B cell (primary cell): ENCODE data around the gene GALNT6. TPM values are rescaled to one million over a fixed set of nuclear protein-coding genes. Genes with fewer than 3 reads are reported as not detected.
A peak's percentile ranks its signal among the peaks of the same experiment; 100 is the strongest.

Source experiments
- ATAC-seq: fragments of 200-7000 bp; cut with Tn5 transposase; one replicate; pipeline ENCODE4 v1.10.0; 2021; ENCODE audit warnings: low read depth, mild to moderate bottlenecking, moderate number of reproducible peaks, moderate library complexity
- CTCF ChIA-PET: fragments of 350-600 bp; sonication (Branson Sonifier 250); formaldehyde crosslinking; loops from one replicate; lab custom pipeline; 2021; ENCODE audit warnings: antibody characterized with exemption, inconsistent platforms; lab: Charles Lee
- POLR2A ChIA-PET: fragments of 350-600 bp; sonication (Branson Sonifier 250); formaldehyde crosslinking; loops from one replicate; lab custom pipeline; 2021; ENCODE audit warnings: antibody characterized with exemption; lab: Charles Lee
- DNase-seq: peaks from one replicate; pipeline ENCODE4 v3.0.0; 2013
- H2AFZ ChIP-seq: 2 replicates; pipeline ENCODE4 v1.6.1; 2012; ENCODE audit warnings: mild to moderate bottlenecking, low read depth, low read length; ENCODE audit not compliant: insufficient read depth, poor library complexity, severe bottlenecking
- H3K27ac ChIP-seq, 2 donors: 1 replicate in 1 of 2; 2 replicates in 1 of 2; pipeline ENCODE4 v1.5.1; 2012 to 2013; ENCODE audit warnings: low read length in 2 of 2, mild to moderate bottlenecking in 2 of 2, moderate library complexity in 1 of 2
- H3K27me3 ChIP-seq, 4 experiments: fragments of 200-600 bp in 1 of 4; sonication (generic) in 1 of 4; replicated peaks in 1 of 4; 1 replicate in 2 of 4; 2 replicates in 2 of 4; pipeline versions ENCODE4 v1.6.1 to v1.7.0; 2013 to 2016; ENCODE audit warnings: low read length in 3 of 4, mild to moderate bottlenecking in 2 of 4, mixed read lengths in 1 of 4, moderate library complexity in 1 of 4; ENCODE audit not compliant: insufficient read depth in 4 of 4, control insufficient read depth in 3 of 4; ENCODE audit errors: control extremely low read depth in 1 of 4
- H3K36me3 ChIP-seq, 2 experiments: replicated peaks in 1 of 2; 1 replicate in 1 of 2; 2 replicates in 1 of 2; pipeline versions ENCODE4 v1.6.1 to v1.7.1; 2013; ENCODE audit warnings: low read length in 1 of 2; ENCODE audit not compliant: insufficient read depth in 2 of 2, control insufficient read depth in 1 of 2; ENCODE audit errors: control extremely low read depth in 1 of 2, extremely low read depth in 1 of 2
- H3K4me1 ChIP-seq, 2 donors: fragments of 200-600 bp in 1 of 2; sonication (generic) in 1 of 2; 1 replicate in 1 of 2; 2 replicates in 1 of 2; pipeline versions ENCODE4 v1.5.1 to v1.6.1; 2013 to 2017; ENCODE audit warnings: low read length in 2 of 2; ENCODE audit not compliant: control insufficient read depth in 2 of 2, insufficient read depth in 2 of 2
- H3K4me2 ChIP-seq: replicated peaks from 2 replicates; pipeline ENCODE3; 2012; ENCODE audit warnings: mild to moderate bottlenecking, low read depth, low read length; ENCODE audit not compliant: poor library complexity, severe bottlenecking
- H3K4me3 ChIP-seq, 5 experiments: fragments of 200-600 bp in 1 of 5; sonication (generic) in 1 of 5; 1 replicate in 3 of 5; 2 replicates in 2 of 5; pipeline versions ENCODE4 v1.5.1 to v1.7.0; 2011 to 2016; ENCODE audit warnings: low read length in 4 of 5, mild to moderate bottlenecking in 4 of 5, low read depth in 2 of 5, control low read depth in 1 of 5, moderate library complexity in 1 of 5; ENCODE audit not compliant: insufficient read depth in 1 of 5; ENCODE audit errors: control extremely low read depth in 1 of 5, extremely low read depth in 1 of 5
- H3K79me2 ChIP-seq: fragments of 200-600 bp; sonication (generic); one replicate; pipeline ENCODE4 v1.6.0; 2016; ENCODE audit warnings: low read length; ENCODE audit not compliant: control insufficient read depth, insufficient read depth
- H3K9ac ChIP-seq: fragments of 200-600 bp; sonication (generic); 2 replicates; pipeline ENCODE4 v1.6.1; 2017; ENCODE audit warnings: mild to moderate bottlenecking, low read length, moderate library complexity
- H3K9me3 ChIP-seq, 3 donors: one replicate each; pipeline versions ENCODE4 v1.6.1 to v1.7.1; 2013; ENCODE audit warnings: low read length in 2 of 3; ENCODE audit not compliant: control insufficient read depth in 2 of 3, insufficient read depth in 1 of 3; ENCODE audit errors: control extremely low read depth in 1 of 3
- H4K20me1 ChIP-seq: 2 replicates; pipeline ENCODE4 v1.6.0; 2012; ENCODE audit warnings: mild to moderate bottlenecking, low read length; ENCODE audit not compliant: insufficient read depth, control insufficient read depth, poor library complexity, severe bottlenecking
- H3K27ac Mint-ChIP-seq: one replicate; pipeline ENCODE4 v1.8.0; 2021; ENCODE audit warnings: mixed read lengths
- H3K27me3 Mint-ChIP-seq: one replicate; pipeline ENCODE4 v1.8.0; 2021; ENCODE audit warnings: mixed read lengths
- H3K4me1 Mint-ChIP-seq: one replicate; pipeline ENCODE4 v1.8.0; 2021; ENCODE audit warnings: mixed read lengths
- H3K4me3 Mint-ChIP-seq: one replicate; pipeline ENCODE4 v1.8.0; 2021; ENCODE audit warnings: mixed read lengths
- H3K9me3 Mint-ChIP-seq: one replicate; pipeline ENCODE4 v1.8.0; 2022; ENCODE audit warnings: mixed read lengths; ENCODE audit not compliant: insufficient read depth
- CTCF ChIP-seq: fragments of 200-600 bp; IDR thresholded peaks from one replicate; pipeline ENCODE4 v1.8.0; 2022; ENCODE audit warnings: antibody characterized with exemption, mild to moderate bottlenecking
- EZH2 ChIP-seq: IDR thresholded peaks from 2 replicates; pipeline ENCODE4 v1.6.1; 2012; ENCODE audit warnings: borderline replicate concordance, low read depth, mild to moderate bottlenecking, moderate library complexity, low read length; ENCODE audit not compliant: insufficient read depth, poor library complexity, severe bottlenecking
- WGBS: methylation state at CpG from one replicate; pipeline ENCODE4 v1.1.5; 2013; ENCODE audit warnings: missing lambda C conversion rate; ENCODE audit not compliant: insufficient coverage; 5-methylcytosine and 5-hydroxymethylcytosine counted together
- intact Hi-C: fragments of 100-400 bp; cut with micrococcal nuclease; formaldehyde crosslinking; loops from one replicate; pipeline ENCODE4 v1.10.0; 2022
- polyA plus RNA-seq: library from polyadenylated mRNA; depleted of rRNA; stranded (reverse); fragments of >200 nt; gene quantifications from 2 replicates; pipeline ENCODE4 v1.2.3, GENCODE V29; 2012
- total RNA-seq, 2 donors: library from RNA; stranded (reverse); fragments of 120-200 nt in 1 of 2; gene quantifications; 1 replicate in 1 of 2; 2 replicates in 1 of 2; pipeline versions ENCODE4 v1.2.3 to v1.2.4, GENCODE V29; 2013 to 2022

Gene GALNT6
- total and polyA plus RNA-seq, 2 donors (not counting 1 experiment from before 2014, with no cell fraction given): 9.0 to 10.3 TPM

DNA sequence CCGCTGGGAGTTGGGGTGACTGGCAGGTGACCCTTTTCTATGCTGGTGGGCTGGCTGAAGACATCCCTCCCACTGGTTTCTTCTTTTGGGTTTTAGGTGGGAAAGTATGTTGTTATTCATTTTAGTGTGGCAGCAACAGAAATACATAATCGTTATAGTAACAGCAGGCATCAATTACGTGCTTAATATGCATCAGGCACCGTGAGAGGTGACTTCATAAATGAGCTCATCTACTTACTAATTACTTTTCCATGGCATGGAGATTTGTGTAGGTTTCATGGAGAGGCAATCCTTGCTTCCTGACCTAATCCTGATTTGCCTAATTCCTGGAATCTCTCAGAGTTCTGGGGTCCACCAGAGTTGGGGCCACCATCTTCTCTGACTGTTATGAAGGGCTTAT, 31.4 kb downstream of the GALNT6 start:
- no peak overlapping the region for H3K9ac ChIP-seq
- Mint-ChIP-seq H3K27me3 (no peaks in the 10 kb centered on the region), H3K9me3 (no peaks in the 10 kb centered on the region), H3K27ac (no peak overlapping the region), H3K4me1 (peaks cover 39% of the 10 kb centered on the region), H3K4me3 (no peak overlapping the region)
- peaks cover 7% of the 10 kb centered on the region for H3K79me2 ChIP-seq
- no peak overlapping the region for H3K4me3 ChIP-seq
- H3K36me3 ChIP-seq: peaks cover 0 to 33% of the 10 kb centered on the region in 2 experiments
- no peak overlapping the region for H3K27ac ChIP-seq
- no peak for TF ChIP-seq CTCF
- POLR2A ChIA-PET: no interaction called here
- no peaks in the 10 kb centered on the region for H4K20me1 ChIP-seq
- CTCF ChIA-PET: interaction anchor here (1.7 to 3.3 kb wide), 5 partner anchors 9 to 19 kb away, joined by 4 to 12 read pairs (median 10); no protein-coding TSS in a partner anchor
- H3K4me2 ChIP-seq: no peak overlapping the region
- no peak for ATAC-seq
- peaks cover 30 to 43% of the 10 kb centered on the region in 2 donors for H3K4me1 ChIP-seq
- H2AFZ ChIP-seq: no peak overlapping the region
- peaks cover 0 to 10% (median 0%) of the 10 kb centered on the region in 3 donors for H3K9me3 ChIP-seq
- no peak for DNase-seq
- intact Hi-C loops: loop anchor here (5.0 kb wide), 1 partner anchor 32 kb away; the partner anchor contains the start of gene GALNT6
- WGBS: 100% methylated on average over 1 of the region's 4 CpGs
- H3K27me3 ChIP-seq: no peaks in the 10 kb centered on the region

- intact Hi-C loops: loop anchor here (5.0 kb wide), 1 partner anchor 34 kb away; the partner anchor contains the start of gene GALNT6
- no peak for ATAC-seq
- Histone ChIP-seq H2AFZ (no peak overlapping the region), H3K4me3 (no peak overlapping the region), H3K9ac (no peak overlapping the region), H3K4me2 (peak overlapping the region; percentile 9), H3K27ac (no peak overlapping the region), H4K20me1 (no peaks in the 10 kb centered on the region), H3K9me3 (peaks cover 0 to 7% (median 0%) of the 10 kb centered on the region in 3 donors), H3K27me3 (no peaks in the 10 kb centered on the region), H3K36me3 (peaks cover 0 to 32% of the 10 kb centered on the region in 2 experiments), H3K4me1 (peaks cover 30 to 43% of the 10 kb centered on the region in 2 donors), H3K79me2 (no peaks in the 10 kb centered on the region)
- WGBS: 100% methylated on average over 7 of the region's 8 CpGs
- H3K4me3 Mint-ChIP-seq: peak overlapping the region; percentile 44
- H3K27me3 Mint-ChIP-seq: no peaks in the 10 kb centered on the region
- H3K4me1 Mint-ChIP-seq: peaks cover 39% of the 10 kb centered on the region
- no peak for DNase-seq
- TF ChIP-seq EZH2 (no peak), CTCF (no peak)
- no peaks in the 10 kb centered on the region for H3K9me3 Mint-ChIP-seq
- peak overlapping the region; percentile 63 for H3K27ac Mint-ChIP-seq
- CTCF ChIA-PET: interaction anchor here (1.7 to 3.0 kb wide), 3 partner anchors 10 to 17 kb away, joined by 4 to 10 read pairs (median 4); no protein-coding TSS in a partner anchor
- POLR2A ChIA-PET: no interaction called here
These were observed 32.7 kb downstream of the GALNT6 start for GRCh38 chr12:51358496-51358895.
